Mesendoderm (in vitro differentiated cells): Measurements from ENCODE around the gene ATG9A.

Source experiments
- DNase-seq: peaks from one replicate; pipeline ENCODE4 v3.0.0; 2013
- H2AK5ac ChIP-seq: 2 replicates; pipeline ENCODE4 v1.6.1; 2013; ENCODE audit warnings: low read length, inconsistent platforms
- H2BK120ac ChIP-seq: 2 replicates; pipeline ENCODE4 v1.6.1; 2013; ENCODE audit warnings: low read depth, mild to moderate bottlenecking, low read length, moderate library complexity, mixed read lengths
- H2BK15ac ChIP-seq: replicated peaks from 2 replicates; pipeline ENCODE4 v1.6.1; 2013; ENCODE audit warnings: low read depth, mild to moderate bottlenecking, moderate library complexity
- H2BK5ac ChIP-seq: 2 replicates; pipeline ENCODE4 v1.6.1; 2013; ENCODE audit warnings: low read length, inconsistent platforms
- H3K18ac ChIP-seq: 2 replicates; pipeline ENCODE4 v1.6.1; 2013; ENCODE audit warnings: mild to moderate bottlenecking, low read length, mixed read lengths
- H3K23ac ChIP-seq: one replicate; pipeline ENCODE4 v1.6.1; 2013; ENCODE audit warnings: low read length
- H3K27ac ChIP-seq: 2 replicates; pipeline ENCODE4 v1.5.1; 2013; ENCODE audit warnings: low read depth, mild to moderate bottlenecking, inconsistent platforms, low read length, moderate library complexity
- H3K27me3 ChIP-seq: 2 replicates; pipeline ENCODE4 v1.6.1; 2013; ENCODE audit warnings: low read length, control low read depth, mild to moderate bottlenecking, inconsistent platforms; ENCODE audit not compliant: insufficient read depth, poor library complexity
- H3K36me3 ChIP-seq: 2 replicates; pipeline ENCODE4 v1.6.1; 2013; ENCODE audit warnings: low read length, inconsistent platforms; ENCODE audit not compliant: control insufficient read depth, insufficient read depth
- H3K4ac ChIP-seq: one replicate; pipeline ENCODE4 v1.6.1; 2013; ENCODE audit warnings: low read depth, mild to moderate bottlenecking, low read length, moderate library complexity
- H3K4me1 ChIP-seq: 2 replicates; pipeline ENCODE4 v1.6.1; 2013; ENCODE audit warnings: low read depth, low read length, inconsistent platforms; ENCODE audit not compliant: control insufficient read depth
- H3K4me2 ChIP-seq: 2 replicates; pipeline ENCODE4 v1.6.1; 2013; ENCODE audit warnings: low read length
- H3K4me3 ChIP-seq: 2 replicates; pipeline ENCODE4 v1.5.1; 2013; ENCODE audit warnings: mild to moderate bottlenecking, low read length
- H3K56ac ChIP-seq: one replicate; pipeline ENCODE4 v1.6.1; 2013; ENCODE audit warnings: low read length
- H3K79me1 ChIP-seq: 2 replicates; pipeline ENCODE4 v1.6.1; 2013; ENCODE audit warnings: low read length, inconsistent platforms
- H3K79me2 ChIP-seq: 2 replicates; pipeline ENCODE4 v1.6.1; 2013; ENCODE audit warnings: mild to moderate bottlenecking, low read length; ENCODE audit not compliant: control insufficient read depth, insufficient read depth
- H3K9ac ChIP-seq: 2 replicates; pipeline ENCODE4 v1.6.1; 2013; ENCODE audit warnings: low read length, inconsistent platforms
- H4K5ac ChIP-seq: one replicate; pipeline ENCODE4 v1.6.1; 2013; ENCODE audit warnings: low read length
- H4K8ac ChIP-seq: one replicate; pipeline ENCODE4 v1.6.1; 2013; ENCODE audit warnings: low read depth, mild to moderate bottlenecking, control low read depth, low read length, moderate library complexity
- WGBS: extraction: QIAGEN DNeasy Blood & Tissue Kit; methylation state at CpG from one replicate; pipeline ENCODE4 v1.1.7; 2013; ENCODE audit warnings: low lambda C conversion rate, missing lambda C conversion rate; ENCODE audit not compliant: insufficient coverage; ENCODE audit errors: extremely low coverage; 5-methylcytosine and 5-hydroxymethylcytosine counted together

ATG9A gene

DNA sequence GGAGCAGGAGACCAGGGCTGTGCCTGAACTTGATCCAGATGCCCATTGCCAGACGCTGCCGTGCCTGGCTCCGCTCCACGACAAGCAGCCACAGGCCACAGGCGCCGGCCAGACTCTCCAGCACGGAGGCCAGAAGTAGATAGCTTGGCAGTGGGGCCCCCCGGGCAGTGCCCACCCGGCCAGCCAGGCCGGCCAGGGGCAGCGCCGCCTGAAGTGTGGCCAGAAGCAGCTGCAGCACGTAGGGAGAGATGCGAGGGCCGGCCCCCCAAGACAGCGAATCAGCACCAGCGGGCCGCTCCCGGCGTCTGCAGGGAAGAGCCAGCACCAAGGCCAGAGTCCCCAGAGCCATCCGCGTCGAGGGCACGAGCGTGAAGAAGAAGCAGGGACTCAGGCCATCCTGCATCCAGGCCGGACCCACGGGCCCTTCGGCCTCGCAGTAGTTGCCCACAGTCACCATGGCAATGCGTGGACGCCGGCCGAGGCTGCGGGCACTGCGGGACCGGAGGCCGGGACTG lies 11.2 kb downstream of the ATG9A start:
- Histone ChIP-seq H2BK5ac (peak overlapping the region; percentile 38), H3K27ac (peak overlapping the region; percentile 96), H3K36me3 (peaks cover 2% of the 10 kb centered on the region), H2AK5ac (no peak overlapping the region), H2BK15ac (no peak overlapping the region), H3K4me2 (peak overlapping the region; percentile 98), H3K4me1 (peaks cover 2% of the 10 kb centered on the region), H3K4me3 (peak overlapping the region; percentile 87), H3K56ac (peak overlapping the region; percentile 99), H3K18ac (peak overlapping the region; percentile 6), H3K79me1 (peaks cover 6% of the 10 kb centered on the region), H3K4ac (peak overlapping the region; percentile 44), H3K27me3 (no peaks in the 10 kb centered on the region), H4K5ac (no peak overlapping the region), H3K9ac (peak overlapping the region; percentile 96), H3K23ac (peak overlapping the region; percentile 98), H4K8ac (no peak overlapping the region), H3K79me2 (no peaks in the 10 kb centered on the region), H2BK120ac (peak overlapping the region; percentile 3)
- peak; percentile 91 for DNase-seq
- WGBS: no CpG with 5 or more reads among the region's 37 CpGs

- Histone ChIP-seq H3K18ac (no peak overlapping the region), H3K4me1 (peaks cover 2% of the 10 kb centered on the region), H3K36me3 (peaks cover 4% of the 10 kb centered on the region), H4K5ac (no peak overlapping the region), H3K79me2 (no peaks in the 10 kb centered on the region), H3K4me2 (no peak overlapping the region), H3K27me3 (no peaks in the 10 kb centered on the region), H2AK5ac (no peak overlapping the region), H3K4ac (no peak overlapping the region), H2BK5ac (no peak overlapping the region), H3K4me3 (no peak overlapping the region), H3K56ac (no peak overlapping the region), H3K23ac (no peak overlapping the region), H2BK15ac (no peak overlapping the region), H2BK120ac (no peak overlapping the region), H3K27ac (no peak overlapping the region), H3K79me1 (peaks cover 6% of the 10 kb centered on the region), H4K8ac (no peak overlapping the region), H3K9ac (no peak overlapping the region)
- no CpG with 5 or more reads among the region's 6 CpGs for WGBS
- no peak for DNase-seq
Measured at GRCh38 chr2:219216535-219216915, 12.9 kb downstream of the ATG9A start.

GRCh38 chr2:219215871-219216534 lies 13.4 kb downstream of the ATG9A start:
- H3K56ac ChIP-seq: peak overlapping the region; percentile 38
- no peaks in the 10 kb centered on the region for H3K79me2 ChIP-seq
- no peak overlapping the region for H4K8ac ChIP-seq
- H2BK15ac ChIP-seq: no peak overlapping the region
- H3K23ac ChIP-seq: no peak overlapping the region
- no peak overlapping the region for H2BK120ac ChIP-seq
- H2AK5ac ChIP-seq: no peak overlapping the region
- H3K79me1 ChIP-seq: peaks cover 6% of the 10 kb centered on the region
- H3K27ac ChIP-seq: no peak overlapping the region
- no peaks in the 10 kb centered on the region for H3K27me3 ChIP-seq
- H3K4me3 ChIP-seq: no peak overlapping the region
- H3K18ac ChIP-seq: no peak overlapping the region
- no CpG with 5 or more reads among the region's 27 CpGs for WGBS
- peak; percentile 50 for DNase-seq
- no peak overlapping the region for H4K5ac ChIP-seq
- H2BK5ac ChIP-seq: no peak overlapping the region
- H3K4ac ChIP-seq: no peak overlapping the region
- H3K4me1 ChIP-seq: peaks cover 2% of the 10 kb centered on the region
- peaks cover 4% of the 10 kb centered on the region for H3K36me3 ChIP-seq
- no peak overlapping the region for H3K9ac ChIP-seq
- H3K4me2 ChIP-seq: no peak overlapping the region

- peaks cover 2% of the 10 kb centered on the region for H3K4me1 ChIP-seq
- WGBS: no CpG with 5 or more reads among the region's 6 CpGs
- H2BK5ac ChIP-seq: no peak overlapping the region
- no peak overlapping the region for H3K18ac ChIP-seq
- no peak overlapping the region for H2BK15ac ChIP-seq
- H3K79me2 ChIP-seq: no peaks in the 10 kb centered on the region
- H3K56ac ChIP-seq: no peak overlapping the region
- no peak overlapping the region for H3K23ac ChIP-seq
- H4K5ac ChIP-seq: no peak overlapping the region
- H3K4me3 ChIP-seq: no peak overlapping the region
- H3K27me3 ChIP-seq: no peaks in the 10 kb centered on the region
- no peak overlapping the region for H3K27ac ChIP-seq
- no peak overlapping the region for H3K9ac ChIP-seq
- H2BK120ac ChIP-seq: no peak overlapping the region
- H4K8ac ChIP-seq: no peak overlapping the region
- peaks cover 6% of the 10 kb centered on the region for H3K79me1 ChIP-seq
- H3K36me3 ChIP-seq: peaks cover 4% of the 10 kb centered on the region
- H3K4ac ChIP-seq: no peak overlapping the region
- no peak overlapping the region for H2AK5ac ChIP-seq
- no peak for DNase-seq
- H3K4me2 ChIP-seq: no peak overlapping the region
Measured at GRCh38 chr2:219214786-219215185, 14.7 kb downstream of the ATG9A start.

GRCh38 chr2:219214141-219214540 lies 15.3 kb downstream of the ATG9A start:
- H3K79me1 ChIP-seq: peaks cover 6% of the 10 kb centered on the region
- peaks cover 2% of the 10 kb centered on the region for H3K4me1 ChIP-seq
- DNase-seq: no peak
- no peaks in the 10 kb centered on the region for H3K27me3 ChIP-seq
- no peaks in the 10 kb centered on the region for H3K79me2 ChIP-seq
- no peak overlapping the region for H3K4me3 ChIP-seq
- H3K36me3 ChIP-seq: peaks cover 4% of the 10 kb centered on the region
- no peak overlapping the region for H3K27ac ChIP-seq
- WGBS: no CpG with 5 or more reads among the region's 15 CpGs
- H2BK5ac ChIP-seq: no peak overlapping the region
- H4K5ac ChIP-seq: no peak overlapping the region
- no peak overlapping the region for H3K4ac ChIP-seq
- no peak overlapping the region for H3K18ac ChIP-seq
- H3K9ac ChIP-seq: no peak overlapping the region
- no peak overlapping the region for H3K56ac ChIP-seq
- no peak overlapping the region for H3K4me2 ChIP-seq
- H2BK120ac ChIP-seq: no peak overlapping the region
- H2BK15ac ChIP-seq: no peak overlapping the region
- no peak overlapping the region for H2AK5ac ChIP-seq
- H3K23ac ChIP-seq: no peak overlapping the region
- no peak overlapping the region for H4K8ac ChIP-seq
